HG03460 (cell line): ENCODE results near the gene WBP2.
"Not testable (repeated sequence)": the region's sequence is repeated elsewhere in the genome, so short reads cannot be mapped to it uniquely, and the experiment has no call there.

Experiments used
- ATAC-seq: cut with Tn5 transposase; IDR thresholded peaks from one replicate; pipeline ENCODE4 v1.9.1; 2021; ENCODE audit not compliant: unreplicated experiment

WBP2 gene

GRCh38 chr17:75889454-75889853 lies 34.3 kb upstream of the WBP2 start:
- ATAC-seq = no peak

DNA sequence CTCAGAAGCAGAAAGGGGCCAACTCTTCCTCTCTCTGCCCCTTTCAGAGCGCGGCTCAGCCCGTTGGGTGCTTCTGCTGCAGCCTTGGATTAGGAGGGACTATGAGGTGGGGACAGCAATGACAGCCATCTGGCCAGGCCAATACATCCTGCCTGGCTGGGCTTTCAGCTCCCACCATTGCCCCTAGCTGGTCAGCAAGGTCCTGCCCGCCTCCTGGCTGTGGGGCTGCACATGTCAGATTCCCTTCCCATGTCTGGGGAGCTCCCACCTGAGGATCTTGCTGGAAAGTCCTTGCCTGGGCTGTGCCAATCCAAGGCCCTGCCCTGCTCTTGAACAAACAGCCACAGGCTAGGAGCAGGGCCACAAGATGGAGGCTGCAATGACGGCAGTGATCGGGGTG lies 33.3 kb upstream of the WBP2 start:
- no peak for ATAC-seq

GRCh38 chr17:75885860-75886259 lies 30.7 kb upstream of the WBP2 start:
- not testable (repeated sequence) for ATAC-seq

DNA sequence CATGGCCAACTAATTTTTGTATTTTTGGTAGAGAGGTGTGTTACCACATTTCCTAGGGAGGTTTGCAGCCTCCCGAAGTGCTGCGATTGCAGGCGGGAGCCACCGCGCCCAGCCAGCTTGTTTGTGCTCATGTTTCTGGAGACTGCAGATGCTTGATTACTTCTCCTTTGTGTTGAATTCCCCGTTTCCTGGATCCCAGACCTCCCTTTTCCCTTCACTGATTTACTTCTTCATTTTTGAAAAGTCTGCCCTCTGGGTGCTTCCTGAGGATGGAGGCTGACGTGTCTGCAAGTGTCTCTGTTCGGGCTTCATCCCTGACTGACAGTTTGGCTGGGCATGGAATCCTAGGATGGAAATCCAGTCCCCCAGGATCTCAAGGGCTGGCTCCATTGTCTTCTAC lies 30.3 kb upstream of the WBP2 start:
- ATAC-seq = no peak

GRCh38 chr17:75881678-75882454 lies 26.7 kb upstream of the WBP2 start:
- ATAC-seq = no peak

DNA sequence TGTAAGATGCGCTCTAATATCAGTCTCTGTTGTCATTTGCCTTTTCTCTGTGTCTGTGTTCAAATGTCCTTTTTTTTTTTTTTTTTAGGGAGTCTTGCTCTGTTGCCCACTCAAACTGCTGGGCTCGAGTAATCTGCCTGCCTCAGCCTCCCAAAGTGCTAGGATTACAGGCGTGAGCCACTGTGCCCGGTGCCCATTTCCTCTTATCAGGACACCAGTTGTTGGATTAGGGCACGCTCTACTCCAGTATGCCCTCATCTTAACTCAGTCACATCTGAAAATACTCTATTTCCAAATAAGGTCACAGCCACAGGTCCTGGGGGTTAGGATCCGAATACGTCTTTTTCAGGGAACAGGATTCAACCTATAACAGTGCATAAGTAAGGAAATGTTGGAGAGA lies 25.1 kb upstream of the WBP2 start:
- ATAC-seq = no peak

- ATAC-seq = no peak
Observed at GRCh38 chr17:75878174-75878998, 23.3 kb upstream of the WBP2 start, which contains the start of gene TRIM47. TRIM47 (minus strand) TSS chr17:75878581; CDS start chr17:75878548, 33 bp downstream.

GRCh38 chr17:75877752-75878173 lies 22.6 kb upstream of the WBP2 start:
- peak; percentile 51 for ATAC-seq

DNA sequence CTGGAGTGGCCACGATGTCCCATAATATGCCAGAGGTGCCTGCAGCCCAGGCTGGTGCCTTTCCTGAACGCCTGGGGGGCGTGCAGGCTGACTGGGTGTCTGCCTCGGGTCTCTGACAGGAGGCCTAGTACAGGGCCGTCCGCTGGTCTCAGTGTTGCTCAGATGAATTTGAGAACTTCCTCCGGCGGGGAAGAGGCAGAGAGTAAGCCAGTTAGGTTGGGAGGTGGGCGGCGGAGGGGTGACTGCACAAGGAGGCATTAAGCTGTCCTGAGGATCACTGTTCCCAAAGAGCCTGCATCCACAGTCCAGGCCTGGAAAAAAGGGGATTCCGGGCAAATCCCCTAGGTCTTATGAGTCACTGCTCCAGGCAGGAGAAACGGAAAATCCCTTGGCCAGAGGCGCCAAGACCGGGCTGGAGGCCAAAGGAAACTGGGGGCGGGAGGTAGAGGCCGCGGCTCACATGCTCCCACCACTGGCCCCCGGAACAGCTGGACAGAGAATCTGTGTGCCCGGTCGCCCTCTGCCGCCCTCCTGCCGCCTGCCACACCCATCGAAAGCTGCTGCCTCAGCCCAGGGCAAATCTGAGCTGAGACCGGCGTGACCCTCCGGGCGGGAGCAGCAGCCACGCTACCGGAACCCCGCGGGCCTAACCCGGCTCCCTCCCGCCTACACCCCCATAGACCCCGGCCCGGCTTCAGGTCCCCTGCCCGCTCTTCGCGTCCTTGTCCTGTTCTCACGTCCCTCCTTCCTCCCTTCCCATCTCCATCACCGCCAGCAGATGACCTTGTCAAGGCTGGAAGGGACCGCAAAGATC lies 22.0 kb upstream of the WBP2 start:
- ATAC-seq = no peak

GRCh38 chr17:75876190-75876937 lies 21.2 kb upstream of the WBP2 start:
- ATAC-seq = no peak

DNA sequence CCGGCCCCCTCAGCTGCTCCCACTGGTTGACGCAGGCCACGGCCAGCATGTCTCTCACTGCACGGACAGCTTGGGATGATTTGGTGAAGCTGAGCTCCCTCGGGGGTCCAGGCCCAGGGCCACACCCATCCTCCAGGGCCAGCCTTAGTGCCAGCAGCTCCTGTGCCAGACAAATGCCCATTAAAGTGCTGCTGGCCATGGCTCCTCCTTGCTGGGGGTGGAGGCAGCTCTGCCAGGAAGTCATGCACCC lies 20.7 kb upstream of the WBP2 start:
- ATAC-seq = no peak

DNA sequence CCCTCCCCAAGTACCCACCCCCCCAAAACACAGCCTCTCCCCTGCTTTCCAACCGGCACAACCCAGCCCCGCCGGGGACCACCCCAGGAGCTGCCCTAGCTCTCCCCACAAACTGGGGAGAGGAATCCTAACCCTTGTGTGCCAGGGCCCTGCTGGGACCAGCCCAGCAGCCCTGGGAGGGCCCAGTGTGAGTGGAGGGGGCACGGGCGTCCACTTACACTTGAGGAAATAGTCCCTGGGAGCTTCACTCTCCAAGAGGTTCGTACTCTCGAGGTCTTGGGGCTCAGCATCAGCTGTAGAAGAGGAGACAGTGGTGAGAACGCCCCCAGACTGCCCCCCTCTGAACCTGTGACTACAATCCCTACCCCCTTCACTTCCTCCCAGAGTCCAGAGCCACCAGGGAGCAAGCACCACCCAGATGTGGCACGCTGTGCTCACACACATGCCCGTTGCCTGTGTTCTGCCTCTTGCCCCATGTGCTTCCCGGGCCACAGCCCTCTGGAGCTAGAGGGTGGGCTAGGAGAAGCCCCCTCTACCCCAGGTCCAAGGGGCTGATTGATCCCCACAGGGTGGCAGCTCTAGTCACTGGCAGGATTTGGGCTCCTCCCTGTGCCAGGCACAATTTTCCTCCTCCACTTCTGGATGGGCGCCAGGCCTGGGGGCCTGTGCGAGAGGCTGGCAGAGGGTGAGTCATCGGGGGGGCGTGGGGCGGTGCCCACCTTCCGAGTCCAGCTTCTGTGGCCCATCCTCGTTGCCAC lies 20.2 kb upstream of the WBP2 start:
- no peak for ATAC-seq

DNA sequence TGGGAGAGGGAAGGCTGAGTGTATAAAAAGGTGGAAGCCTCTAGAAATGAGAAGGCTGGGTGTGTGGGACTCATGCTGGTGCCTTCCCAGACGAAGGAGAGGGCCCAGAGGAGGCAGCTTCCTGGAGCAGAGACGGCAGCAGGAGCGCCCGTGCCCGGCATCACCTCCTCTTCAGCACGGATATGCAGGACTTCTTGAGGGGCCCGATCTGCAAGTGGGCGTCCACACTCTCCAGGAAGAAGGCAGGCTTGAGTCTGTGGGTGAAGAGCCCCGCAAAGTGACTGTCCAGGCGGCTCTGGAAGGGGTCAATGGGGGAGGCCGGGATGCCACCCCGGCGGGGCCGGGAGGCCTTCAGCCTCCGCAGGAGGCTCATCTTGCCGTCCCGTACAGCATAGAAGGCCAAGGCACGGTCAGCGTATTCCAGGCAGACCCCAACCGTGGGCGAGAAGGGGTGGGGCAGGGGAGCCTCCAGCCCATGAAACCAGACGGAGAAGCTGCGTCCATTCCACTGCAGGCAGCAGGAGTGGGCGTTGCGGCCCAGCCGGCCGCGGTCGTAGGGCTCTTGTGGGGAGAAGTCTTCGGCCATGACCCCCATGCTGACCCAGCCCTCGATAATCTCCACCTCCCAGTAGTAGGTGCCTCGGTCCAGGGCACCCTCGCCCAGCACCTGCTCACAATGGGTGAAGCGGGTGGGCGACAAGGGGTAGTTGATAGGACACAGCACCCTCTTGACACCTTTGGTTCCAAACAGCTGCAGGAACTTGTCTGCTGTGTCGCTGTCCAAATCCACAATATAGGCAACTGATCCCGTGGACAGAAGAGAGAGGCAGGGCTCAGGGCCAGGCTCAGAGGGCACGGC lies 19.4 kb upstream of the WBP2 start:
- no peak for ATAC-seq

DNA sequence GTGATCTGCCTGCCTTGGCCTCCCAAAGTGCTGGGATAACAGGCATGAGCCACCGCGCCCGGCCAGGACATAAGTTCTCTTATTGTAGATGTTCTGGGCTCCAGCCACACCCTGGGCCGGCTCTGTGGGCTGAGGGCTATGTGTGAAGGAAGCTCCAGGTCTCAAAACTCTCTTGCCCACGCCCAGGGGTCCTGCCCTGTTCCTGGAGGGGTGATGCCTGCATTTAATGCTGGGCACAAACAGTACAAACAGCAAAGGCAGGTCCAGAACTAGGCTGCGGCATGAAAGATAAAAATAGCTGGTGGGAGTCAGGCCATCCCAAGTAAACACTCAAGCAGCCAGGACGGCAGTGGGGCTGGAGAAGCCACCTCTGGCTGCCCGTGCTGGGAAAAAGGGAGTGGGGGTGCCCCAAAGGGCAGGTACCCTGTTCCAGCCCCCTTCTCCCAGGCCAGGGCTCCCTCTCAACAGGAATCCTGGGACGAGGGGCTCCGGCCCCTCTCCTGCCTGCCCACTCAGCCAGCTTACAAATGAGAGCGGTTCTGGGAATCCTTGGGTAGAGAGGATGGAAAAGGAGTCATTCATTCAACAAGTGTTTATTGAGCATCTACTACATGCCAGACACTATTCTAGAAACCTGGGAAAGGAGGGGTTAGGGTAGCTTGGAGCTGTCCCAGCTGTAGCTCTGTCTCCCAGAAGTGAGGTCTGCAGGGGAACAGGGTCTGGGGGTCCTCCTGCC lies 18.6 kb upstream of the WBP2 start:
- ATAC-seq = no peak

DNA sequence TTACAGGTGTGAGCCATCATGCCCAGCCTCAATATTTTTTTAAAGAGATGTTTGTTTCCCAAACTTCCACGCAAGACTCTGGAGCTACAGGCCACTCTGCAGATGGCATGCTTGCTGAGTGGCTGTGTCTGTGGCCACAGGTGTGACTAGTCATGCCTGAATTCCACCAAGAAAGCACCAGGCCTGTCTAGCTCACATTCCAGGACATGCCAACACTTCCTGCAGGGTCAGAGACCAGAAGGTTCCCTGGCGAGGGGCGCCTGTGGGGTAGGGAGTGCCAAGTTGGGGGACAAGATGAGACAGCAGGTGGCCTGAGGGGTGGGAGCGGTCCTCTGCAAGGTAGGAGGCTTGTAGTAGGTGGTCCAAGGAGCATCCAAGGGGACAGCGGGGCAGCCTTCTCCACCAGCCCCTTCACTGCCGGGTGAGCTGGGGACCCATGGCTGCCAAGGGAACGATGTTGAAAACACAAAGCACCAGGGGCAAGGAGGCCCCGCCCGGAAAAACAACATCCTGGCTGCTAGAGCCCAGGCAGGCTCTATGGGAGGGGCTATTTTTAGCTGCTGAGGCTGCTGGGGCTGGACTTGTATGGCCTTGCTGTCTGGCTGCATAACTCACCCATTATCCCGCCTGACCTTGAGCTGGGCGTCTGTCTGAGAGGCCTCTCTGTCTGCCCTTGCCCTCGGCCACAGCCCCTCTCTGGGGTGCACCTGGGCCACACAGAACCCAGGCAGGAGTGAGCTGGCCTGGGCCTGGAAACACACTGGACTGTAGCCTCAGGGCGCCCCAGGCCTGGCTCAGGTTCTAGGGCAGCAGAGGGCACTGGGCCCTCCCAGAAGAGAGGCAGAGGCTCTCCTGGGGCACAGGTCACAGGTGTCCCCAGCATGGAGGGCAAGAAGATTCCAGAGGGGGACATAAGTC lies 17.6 kb upstream of the WBP2 start:
- no peak for ATAC-seq

DNA sequence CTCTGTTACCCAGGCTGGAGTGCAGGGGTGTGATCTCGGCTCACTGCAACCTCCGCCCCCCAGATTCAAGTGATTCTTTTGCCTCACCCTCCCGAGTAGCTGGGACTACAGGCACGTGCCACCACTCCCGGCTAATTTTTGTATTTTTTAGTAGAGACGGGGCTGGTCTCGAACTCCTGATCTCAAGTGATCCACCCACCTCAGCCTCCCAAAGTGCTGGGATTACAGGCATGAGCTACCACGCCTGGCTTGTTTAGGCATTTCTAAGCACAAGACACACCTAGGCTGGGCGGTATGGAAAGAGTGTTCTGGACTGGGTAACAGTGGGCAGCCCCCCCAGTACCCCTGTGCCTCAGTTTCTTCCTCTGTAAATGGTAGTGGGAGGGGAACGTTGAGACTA lies 15.1 kb upstream of the WBP2 start:
- not testable (repeated sequence) for ATAC-seq

- no peak for ATAC-seq
Observed at GRCh38 chr17:75869282-75870141, 14.4 kb upstream of the WBP2 start.
